Measurements from ENCODE around the gene LAT.

DNA sequence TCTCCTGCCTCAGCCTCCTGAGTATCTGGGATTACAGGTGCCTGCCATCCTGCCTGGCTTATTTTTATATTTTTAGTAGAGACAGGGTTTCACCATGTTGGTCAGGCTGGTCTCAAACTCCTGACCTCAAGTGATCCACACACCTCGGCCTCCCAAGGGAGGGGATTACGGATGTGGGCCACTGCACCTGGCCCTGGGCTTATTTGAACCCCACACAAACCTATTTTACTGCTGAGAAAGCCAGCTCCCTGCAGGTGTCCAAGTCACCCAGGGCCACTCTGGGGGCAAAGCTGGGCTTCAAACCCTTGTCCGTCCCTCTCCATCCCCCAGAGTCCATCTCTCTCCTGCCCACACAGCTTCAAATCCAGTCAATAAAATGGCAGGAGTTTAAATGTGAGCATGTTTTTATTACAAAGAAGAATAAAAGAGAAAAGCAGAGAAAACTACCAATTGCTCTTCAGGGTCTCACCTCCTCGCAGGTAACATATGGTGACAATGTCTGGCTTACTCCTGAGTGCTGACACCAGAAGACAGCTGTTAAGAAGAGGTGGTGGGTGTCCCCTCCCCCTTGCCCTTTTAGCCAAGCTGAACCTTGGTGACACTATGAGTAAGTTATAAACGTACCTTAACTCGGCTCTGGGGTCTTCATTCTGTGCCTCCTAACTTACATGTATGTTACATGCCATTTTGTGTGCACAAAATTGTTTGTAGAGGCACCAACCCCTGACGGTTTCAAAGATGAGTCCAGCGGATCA is 45.4 kb downstream of the LAT start:
- TF ChIP-seq, protein P1, sequence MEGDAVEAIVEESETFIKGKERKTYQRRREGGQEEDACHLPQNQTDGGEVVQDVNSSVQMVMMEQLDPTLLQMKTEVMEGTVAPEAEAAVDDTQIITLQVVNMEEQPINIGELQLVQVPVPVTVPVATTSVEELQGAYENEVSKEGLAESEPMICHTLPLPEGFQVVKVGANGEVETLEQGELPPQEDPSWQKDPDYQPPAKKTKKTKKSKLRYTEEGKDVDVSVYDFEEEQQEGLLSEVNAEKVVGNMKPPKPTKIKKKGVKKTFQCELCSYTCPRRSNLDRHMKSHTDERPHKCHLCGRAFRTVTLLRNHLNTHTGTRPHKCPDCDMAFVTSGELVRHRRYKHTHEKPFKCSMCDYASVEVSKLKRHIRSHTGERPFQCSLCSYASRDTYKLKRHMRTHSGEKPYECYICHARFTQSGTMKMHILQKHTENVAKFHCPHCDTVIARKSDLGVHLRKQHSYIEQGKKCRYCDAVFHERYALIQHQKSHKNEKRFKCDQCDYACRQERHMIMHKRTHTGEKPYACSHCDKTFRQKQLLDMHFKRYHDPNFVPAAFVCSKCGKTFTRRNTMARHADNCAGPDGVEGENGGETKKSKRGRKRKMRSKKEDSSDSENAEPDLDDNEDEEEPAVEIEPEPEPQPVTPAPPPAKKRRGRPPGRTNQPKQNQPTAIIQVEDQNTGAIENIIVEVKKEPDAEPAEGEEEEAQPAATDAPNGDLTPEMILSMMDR (IDR thresholded peaks at IDR 0.05): no peak
- TF ChIP-seq POLR2A (IDR thresholded peaks at IDR 0.05): no peak
